ENCODE data around the gene TJP3.

DNA sequence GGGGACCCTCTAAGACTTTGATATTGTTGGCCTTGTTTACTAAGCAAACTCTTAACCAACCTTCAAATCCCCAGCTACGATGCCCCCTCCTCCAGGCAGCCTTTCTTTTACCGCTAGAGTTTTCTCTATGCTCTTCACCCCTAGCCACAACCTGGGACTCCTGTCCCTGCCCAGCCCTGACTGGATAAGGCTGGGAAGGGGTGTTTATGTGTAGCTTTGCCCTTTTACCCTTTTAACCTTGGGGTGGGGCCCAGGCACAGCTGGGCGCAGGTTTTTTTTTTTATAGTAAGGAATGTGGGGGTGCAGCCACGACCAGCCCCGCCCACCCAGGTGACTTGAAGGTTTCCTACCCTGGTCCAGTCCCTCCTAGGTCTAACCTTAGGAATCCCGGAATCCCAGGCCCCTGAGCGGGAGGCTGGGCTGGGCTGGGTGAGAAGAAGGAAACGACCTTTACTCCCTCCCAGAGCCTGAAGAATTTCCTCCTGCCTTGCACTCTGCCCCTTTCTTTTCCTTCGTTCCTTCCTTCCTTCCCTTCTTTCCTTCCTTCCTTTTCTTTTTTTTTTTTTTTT is 12.2 kb downstream of the TJP3 start:
- TF ChIP-seq POLR2A (IDR thresholded peaks at IDR 0.05), result no peak
- no peak for TF ChIP-seq CTCF (IDR thresholded peaks at IDR 0.05)
- no peak for TF ChIP-seq POLR2AphosphoS5 (IDR thresholded peaks at IDR 0.05)
